WI38 (cell line): ENCODE data around the gene TTC21B.

Experiments
- H3K4me3 ChIP-seq: 2 replicates; pipeline ENCODE4 v1.5.1; 2011; ENCODE audit warnings: low read depth, mild to moderate bottlenecking, control low read depth, low read length
- TF ChIP-seq, protein P1 (sequence below): IDR thresholded peaks from 2 replicates; pipeline ENCODE4 v1.5.1; 2012; ENCODE audit warnings: low read depth, mild to moderate bottlenecking, control low read depth, low read length

TTC21B gene

DNA sequence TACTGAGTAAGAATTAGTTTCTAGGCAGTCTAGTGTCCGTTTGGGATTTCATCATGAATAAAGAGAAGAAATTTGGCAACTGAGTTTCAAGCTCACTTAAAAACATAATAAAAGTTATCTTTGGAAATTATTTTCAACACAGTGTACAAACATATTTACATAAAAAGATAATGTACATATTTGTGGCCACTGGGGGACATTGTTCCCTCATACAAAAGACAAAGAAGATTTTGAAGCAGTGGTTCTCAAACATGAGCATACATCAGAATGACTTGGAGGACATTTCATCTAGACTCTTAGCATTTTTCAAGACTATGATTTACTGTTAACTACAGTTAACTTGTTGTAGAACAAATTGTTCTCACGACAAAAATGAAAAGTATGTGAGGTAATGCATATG is 15.7 kb upstream of the TTC21B start:
- H3K4me3 ChIP-seq = no peak overlapping the region
- TF ChIP-seq, protein P1, sequence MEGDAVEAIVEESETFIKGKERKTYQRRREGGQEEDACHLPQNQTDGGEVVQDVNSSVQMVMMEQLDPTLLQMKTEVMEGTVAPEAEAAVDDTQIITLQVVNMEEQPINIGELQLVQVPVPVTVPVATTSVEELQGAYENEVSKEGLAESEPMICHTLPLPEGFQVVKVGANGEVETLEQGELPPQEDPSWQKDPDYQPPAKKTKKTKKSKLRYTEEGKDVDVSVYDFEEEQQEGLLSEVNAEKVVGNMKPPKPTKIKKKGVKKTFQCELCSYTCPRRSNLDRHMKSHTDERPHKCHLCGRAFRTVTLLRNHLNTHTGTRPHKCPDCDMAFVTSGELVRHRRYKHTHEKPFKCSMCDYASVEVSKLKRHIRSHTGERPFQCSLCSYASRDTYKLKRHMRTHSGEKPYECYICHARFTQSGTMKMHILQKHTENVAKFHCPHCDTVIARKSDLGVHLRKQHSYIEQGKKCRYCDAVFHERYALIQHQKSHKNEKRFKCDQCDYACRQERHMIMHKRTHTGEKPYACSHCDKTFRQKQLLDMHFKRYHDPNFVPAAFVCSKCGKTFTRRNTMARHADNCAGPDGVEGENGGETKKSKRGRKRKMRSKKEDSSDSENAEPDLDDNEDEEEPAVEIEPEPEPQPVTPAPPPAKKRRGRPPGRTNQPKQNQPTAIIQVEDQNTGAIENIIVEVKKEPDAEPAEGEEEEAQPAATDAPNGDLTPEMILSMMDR = no peak

DNA sequence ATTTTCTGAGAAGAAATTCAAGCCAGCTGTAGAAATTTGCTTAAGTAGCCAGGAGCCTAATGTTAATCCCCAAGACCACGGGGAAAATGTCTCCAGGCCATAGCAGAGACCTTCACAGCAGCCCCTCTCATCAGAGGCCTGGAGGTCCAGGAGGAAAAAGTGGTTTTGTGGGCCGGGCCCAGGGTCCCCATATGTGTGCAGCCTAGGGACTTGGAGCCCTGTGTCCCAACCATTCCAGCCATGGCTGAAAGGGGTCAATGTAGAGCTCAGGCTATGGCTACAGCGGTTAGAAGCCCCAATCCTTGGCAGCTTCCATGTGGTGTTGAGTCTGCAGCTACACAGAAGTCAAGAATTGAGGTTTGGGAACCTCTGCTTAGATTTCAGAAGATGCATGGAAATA is 14.2 kb upstream of the TTC21B start:
- TF ChIP-seq, protein P1 = no peak
- no peak overlapping the region for H3K4me3 ChIP-seq

DNA sequence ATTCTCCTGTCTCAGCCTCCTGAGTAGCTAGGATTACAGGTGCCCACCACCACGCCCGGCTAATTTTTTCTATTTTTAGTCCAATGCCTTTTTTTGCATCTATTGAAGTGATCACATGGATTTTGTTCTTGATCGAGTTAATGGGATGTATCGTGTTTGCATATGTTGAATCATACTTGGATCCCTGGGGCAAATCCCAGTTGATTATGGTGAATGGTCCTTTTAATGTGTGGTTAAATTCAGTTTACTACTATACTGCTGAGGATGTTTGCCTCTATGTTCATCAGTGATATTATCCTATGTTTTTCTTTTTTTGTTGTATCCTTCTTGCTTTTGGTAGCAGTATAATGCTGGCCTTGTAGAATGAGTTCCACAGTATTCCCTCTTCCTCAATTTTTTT is 8.2 kb upstream of the TTC21B start:
- no peak overlapping the region for H3K4me3 ChIP-seq

DNA sequence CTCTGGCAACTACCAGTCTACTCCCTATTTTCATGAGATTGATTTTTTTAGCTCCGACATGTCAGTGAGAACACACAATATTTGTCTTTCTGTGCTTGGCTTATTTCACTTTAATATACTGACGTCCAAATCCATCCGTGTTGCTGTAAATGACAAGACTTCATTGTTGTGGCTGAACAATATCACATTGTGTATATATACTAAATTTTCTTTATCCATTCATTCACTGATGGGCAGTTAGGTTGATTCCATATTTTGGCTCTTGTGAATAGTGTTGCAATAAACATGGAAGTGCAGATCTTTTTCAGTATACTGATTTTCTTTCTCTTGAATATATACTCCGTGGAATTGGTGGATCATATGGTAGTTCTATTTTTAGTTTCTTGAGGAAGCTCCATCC is 5.8 kb upstream of the TTC21B start:
- TF ChIP-seq, protein P1 = no peak
- no peak overlapping the region for H3K4me3 ChIP-seq

More for the DNA sequence above, 8.2 kb upstream of the TTC21B start:
- TF ChIP-seq, protein P1 = no peak

DNA sequence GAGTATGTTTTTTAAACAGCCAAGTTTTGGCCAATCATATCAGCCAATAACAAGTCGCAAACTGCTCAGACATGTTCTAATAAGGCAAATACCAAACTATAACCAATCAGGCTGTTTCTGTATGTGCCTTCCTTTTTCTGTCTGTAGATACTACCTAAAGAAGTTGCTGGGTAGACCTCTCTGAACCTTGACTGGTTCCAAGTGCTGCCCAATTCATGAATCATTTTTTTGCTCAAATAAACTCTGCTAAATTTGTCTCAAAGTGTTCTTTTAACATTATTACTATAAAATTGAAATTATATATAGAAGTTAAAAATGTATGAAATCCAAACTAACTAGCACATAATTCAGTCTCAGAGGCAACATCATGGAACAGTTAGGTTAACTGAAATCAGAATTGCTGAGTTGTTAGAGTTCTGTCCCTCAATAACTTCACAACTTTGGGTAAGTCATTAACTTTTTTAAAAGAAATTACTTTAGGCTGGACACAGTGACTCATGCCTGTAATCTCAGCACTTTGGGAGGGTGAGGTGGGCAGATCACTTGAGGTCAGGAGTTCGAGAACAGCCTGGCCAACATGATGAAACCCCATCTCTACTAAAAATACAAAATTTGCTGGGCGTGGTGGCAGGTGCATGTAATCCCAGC is 4.9 kb upstream of the TTC21B start:
- H3K4me3 ChIP-seq = no peak overlapping the region
- TF ChIP-seq, protein P1 = no peak

DNA sequence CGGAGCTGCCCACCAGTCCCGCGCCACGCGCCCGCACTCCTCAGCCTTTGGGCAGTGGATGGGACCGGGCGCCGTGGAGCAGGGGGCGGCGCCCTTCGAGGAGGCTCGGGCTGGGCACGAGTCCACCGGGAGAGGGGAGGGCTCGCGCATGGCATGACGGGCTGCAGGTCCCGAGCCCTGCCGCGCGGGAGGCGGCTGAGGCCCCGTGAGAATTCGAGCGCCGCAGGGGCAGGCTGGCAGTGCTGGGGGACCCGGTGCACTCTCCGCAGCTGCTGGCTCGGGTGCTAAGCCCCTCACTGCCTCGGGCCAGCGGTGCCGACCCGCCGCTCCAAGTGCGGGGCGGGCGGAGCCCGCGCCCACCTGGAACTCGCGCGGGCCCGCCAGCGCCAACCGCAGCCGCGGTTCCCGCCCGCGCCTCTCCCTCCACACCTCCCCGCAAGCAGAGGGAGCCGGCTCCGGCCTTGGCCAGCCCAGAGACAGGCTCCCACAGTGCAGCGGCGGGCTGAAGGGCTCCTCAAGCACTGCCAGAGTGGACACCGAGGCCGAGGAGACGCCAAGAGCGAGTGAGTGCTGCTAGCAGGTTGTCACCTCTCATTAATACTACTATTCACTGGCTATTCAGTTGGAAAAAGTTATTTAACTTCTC is 3.6 kb upstream of the TTC21B start:
- TF ChIP-seq, protein P1 = no peak
- H3K4me3 ChIP-seq = no peak overlapping the region

DNA sequence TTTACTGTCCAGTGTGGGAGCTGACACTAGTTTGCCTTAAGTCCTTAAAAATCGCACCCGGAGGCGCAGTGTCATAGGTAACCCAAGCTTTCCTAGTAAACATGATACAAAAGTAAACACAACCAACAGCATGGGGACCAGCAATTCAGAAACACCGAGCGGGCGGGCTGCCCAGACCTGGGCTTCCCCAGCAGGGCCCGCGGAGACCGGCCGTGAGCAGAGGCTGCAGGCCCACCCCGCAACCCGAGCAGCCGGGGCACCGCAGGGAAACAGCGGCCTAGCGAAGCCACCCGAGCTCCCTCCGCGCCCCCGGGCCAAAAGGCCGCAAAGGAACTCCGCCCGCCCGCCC is 296 bp downstream of the TTC21B start:
- TF ChIP-seq, protein P1 = no peak
- H3K4me3 ChIP-seq = peak overlapping the region; percentile 84
